Fibroblast of mammary gland (primary cell): Measurements from ENCODE around the gene LPCAT2.

Experiments
- DNase-seq: peaks from one replicate; pipeline ENCODE4 v3.0.0-alpha.2; 2010; ENCODE audit warnings: low read depth
- H3K4me3 ChIP-seq: 2 replicates; pipeline ENCODE4 v1.5.1; 2011; ENCODE audit warnings: low read depth, mild to moderate bottlenecking, low read length, moderate library complexity; ENCODE audit not compliant: control insufficient read depth
- TF ChIP-seq, protein P1 (sequence below): conservative IDR thresholded peaks from 2 replicates; pipeline ENCODE4 v1.5.1; 2011; ENCODE audit warnings: low read depth, low read length, inconsistent platforms; ENCODE audit not compliant: control insufficient read depth, insufficient read depth

LPCAT2 gene

DNA sequence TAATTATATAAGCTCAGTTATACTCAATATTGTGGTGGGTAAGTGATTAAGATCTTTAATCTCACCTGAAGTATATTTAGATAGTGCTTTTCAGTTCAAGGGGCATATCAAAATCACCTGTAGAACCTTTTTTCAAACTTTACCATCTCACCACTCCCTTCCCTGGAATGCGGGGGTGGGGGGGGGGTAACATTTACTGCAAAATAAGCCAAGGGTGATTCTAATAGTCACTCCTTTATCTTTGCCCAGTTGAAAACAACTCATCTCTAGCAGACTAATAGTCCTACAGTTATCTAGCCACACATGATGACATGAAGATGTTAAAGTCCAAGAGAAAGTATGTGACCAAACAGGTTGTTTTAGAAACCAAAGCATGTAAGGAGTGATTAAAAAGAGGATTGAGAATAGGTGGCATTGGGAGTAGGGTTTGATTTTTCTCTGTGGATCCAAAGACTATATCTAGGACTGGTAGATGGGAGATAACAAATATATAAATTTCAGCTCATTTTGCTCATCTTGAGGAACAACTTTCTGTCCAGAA lies 21.5 kb downstream of the LPCAT2 start:
- no peak for DNase-seq
- TF ChIP-seq, protein P1, sequence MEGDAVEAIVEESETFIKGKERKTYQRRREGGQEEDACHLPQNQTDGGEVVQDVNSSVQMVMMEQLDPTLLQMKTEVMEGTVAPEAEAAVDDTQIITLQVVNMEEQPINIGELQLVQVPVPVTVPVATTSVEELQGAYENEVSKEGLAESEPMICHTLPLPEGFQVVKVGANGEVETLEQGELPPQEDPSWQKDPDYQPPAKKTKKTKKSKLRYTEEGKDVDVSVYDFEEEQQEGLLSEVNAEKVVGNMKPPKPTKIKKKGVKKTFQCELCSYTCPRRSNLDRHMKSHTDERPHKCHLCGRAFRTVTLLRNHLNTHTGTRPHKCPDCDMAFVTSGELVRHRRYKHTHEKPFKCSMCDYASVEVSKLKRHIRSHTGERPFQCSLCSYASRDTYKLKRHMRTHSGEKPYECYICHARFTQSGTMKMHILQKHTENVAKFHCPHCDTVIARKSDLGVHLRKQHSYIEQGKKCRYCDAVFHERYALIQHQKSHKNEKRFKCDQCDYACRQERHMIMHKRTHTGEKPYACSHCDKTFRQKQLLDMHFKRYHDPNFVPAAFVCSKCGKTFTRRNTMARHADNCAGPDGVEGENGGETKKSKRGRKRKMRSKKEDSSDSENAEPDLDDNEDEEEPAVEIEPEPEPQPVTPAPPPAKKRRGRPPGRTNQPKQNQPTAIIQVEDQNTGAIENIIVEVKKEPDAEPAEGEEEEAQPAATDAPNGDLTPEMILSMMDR, result no peak
- no peak overlapping the region for H3K4me3 ChIP-seq

DNA sequence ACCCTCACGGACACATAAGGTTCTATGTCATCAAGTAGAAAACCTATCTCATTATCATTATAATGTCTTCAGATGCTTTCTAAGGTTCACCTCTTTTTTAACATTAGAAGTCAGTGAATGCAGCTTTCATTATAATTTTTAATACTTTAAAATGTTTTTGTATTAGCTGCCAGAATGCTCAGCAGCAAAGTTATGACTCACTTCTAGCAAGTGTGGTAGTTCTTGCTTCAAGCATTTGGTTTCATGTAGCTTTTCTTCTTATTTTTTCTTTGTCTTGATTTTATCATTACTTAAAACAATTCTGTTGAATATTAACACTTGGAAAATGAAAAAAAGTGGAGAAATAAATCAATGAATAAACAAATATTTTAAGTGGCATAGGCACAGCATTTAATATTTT lies 23.4 kb downstream of the LPCAT2 start:
- no peak for DNase-seq
- TF ChIP-seq, protein P1, result no peak
- no peak overlapping the region for H3K4me3 ChIP-seq

DNA sequence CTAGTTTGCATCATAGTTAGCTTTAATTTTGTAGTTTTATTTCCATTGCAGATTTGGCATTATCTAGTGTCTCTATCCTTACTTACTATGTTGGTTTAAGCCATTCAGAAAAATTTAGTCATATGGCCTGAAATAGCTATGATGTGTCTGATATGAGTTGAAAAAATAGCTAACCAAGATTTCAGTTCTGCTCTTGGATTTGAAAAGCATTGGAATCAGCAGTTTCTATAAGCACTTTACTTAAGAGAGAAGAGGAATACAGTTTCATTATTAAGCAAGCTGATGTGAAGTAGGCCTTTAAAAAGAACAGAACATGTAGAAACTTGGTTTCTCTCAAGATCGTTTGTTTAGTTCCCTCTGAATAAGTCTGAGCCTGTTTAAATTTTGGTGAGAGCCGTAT lies 25.9 kb downstream of the LPCAT2 start:
- DNase-seq, result no peak

DNA sequence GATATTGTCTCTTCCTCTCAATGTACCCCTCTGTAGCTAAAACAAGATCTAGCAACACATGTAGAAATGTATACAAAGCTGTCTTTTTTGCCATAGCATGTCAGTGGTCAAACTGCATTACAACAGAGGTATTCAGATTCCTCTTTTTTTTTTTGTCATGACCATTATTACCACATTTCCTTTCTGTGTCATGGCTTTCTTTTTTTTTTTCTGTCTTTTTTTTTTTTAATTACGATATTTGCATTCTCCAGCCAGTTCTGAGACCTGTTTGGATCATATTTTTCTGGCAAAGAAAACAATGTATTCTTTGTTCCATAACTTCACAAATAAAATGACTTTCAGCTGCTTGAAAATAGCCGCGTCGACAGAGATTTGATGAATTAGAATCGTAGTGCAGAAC lies 30.2 kb downstream of the LPCAT2 start:
- TF ChIP-seq, protein P1, result no peak
- no peak overlapping the region for H3K4me3 ChIP-seq
- peak; percentile 43 for DNase-seq

More for the DNA sequence above, 25.9 kb downstream of the LPCAT2 start:
- TF ChIP-seq, protein P1, result no peak
- no peak overlapping the region for H3K4me3 ChIP-seq

DNA sequence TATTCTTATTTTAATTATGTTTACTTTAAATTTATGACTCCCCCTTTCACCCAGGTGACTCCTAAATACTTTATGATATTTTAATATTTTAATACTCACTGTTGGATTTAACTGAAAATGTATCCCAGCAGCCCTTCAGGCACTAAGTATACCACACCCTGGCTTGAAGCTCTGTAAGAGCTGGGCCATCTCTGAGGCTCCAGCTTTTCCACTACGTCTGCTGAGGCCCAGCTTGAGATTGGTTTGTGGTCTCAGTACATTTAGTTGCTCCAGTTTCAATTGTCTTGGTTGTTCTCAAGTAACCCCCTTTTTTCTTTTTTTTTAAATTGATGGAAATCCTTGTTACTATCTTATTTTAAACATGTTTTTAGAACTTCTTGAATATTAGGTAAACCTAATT lies 30.6 kb downstream of the LPCAT2 start:
- TF ChIP-seq, protein P1, result no peak
- no peak overlapping the region for H3K4me3 ChIP-seq
- DNase-seq, result no peak

DNA sequence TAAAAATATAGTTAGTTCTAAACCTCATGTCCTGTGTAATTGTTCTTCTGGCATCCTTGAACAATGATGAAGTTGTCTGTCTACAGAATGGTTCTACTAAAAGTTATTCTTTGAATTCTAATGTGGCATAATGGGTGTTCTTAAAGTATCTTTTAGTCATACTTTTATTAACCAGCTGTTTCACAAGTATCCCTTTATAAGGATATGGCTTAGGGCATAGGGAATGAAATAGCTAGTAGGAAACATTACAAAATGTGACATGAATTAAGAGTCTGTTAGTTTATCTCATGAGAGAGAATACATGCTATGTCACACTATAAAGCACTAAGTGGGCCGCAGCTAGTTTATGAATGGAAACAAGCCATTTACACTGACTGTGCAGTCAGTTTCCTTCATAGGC lies 31.3 kb downstream of the LPCAT2 start:
- no peak for DNase-seq
- TF ChIP-seq, protein P1, result no peak
- no peak overlapping the region for H3K4me3 ChIP-seq
